ENCODE measurements around the gene PRKD3.

DNA sequence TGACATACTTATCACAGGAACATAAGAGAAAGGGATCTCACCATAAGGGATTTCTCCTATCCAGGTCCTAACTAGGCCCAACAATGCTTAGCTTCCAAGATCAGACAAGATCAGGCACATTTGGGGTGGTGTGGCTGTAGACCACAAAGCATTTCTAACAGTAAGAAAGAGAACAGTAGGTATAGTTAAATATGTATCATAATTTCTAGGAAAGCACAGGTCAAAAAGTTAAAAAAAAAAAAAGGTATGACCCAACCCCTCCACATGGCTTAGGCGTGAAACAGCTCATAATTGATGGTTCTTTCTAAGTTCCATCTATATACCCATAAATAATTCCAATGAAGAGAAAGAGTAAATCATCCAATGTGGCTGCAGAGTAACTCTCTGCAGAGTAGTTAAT, 6.9 kb downstream of the PRKD3 start:
- TF ChIP-seq, protein P1, sequence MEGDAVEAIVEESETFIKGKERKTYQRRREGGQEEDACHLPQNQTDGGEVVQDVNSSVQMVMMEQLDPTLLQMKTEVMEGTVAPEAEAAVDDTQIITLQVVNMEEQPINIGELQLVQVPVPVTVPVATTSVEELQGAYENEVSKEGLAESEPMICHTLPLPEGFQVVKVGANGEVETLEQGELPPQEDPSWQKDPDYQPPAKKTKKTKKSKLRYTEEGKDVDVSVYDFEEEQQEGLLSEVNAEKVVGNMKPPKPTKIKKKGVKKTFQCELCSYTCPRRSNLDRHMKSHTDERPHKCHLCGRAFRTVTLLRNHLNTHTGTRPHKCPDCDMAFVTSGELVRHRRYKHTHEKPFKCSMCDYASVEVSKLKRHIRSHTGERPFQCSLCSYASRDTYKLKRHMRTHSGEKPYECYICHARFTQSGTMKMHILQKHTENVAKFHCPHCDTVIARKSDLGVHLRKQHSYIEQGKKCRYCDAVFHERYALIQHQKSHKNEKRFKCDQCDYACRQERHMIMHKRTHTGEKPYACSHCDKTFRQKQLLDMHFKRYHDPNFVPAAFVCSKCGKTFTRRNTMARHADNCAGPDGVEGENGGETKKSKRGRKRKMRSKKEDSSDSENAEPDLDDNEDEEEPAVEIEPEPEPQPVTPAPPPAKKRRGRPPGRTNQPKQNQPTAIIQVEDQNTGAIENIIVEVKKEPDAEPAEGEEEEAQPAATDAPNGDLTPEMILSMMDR (IDR thresholded peaks at IDR 0.05) = no peak
- TF ChIP-seq POLR2A (IDR thresholded peaks at IDR 0.05) = no peak
